NCI-H2029 treated with DMSO at 0.1 percent for 48 hours (cell line): ENCODE measurements around the gene THRB.

ENCODE experiments used
- DNase-seq: peaks from one replicate; lab custom pipeline; 2025; lab: John Stamatoyannopoulos, UW

Gene THRB

DNA sequence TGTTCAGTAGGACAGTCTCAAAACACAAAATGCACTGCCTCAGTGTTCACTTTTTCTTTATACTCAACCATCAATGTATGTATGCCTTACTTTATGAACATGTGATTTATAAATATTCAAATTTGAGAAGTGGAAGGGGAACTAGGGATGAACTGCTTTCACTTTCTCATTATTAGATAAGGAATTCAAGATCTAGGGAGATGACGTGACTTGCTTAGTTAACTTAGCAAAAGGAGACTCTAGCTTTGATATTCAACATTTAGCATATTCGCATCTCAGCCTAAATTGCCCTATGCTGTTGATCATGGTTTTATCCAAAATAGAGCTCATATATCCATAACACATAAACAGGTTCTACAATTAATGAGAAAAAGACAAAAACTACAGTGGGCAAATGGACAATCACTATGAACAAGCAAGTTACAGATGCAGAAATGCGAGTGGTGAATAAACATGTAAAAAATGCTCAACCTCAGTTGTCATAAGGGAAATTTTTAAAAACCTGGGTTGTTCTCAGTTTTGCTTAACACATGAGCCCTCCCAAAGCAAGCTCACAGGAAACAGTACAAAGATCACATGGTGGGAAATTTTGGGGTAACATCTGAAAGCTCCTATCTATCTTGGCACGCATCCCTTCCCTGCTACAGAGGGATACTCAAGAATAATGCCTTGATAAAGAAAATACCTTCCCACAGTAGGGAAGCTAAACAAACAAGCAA lies 269.8 kb downstream of the THRB start:
- no peak for DNase-seq

DNA sequence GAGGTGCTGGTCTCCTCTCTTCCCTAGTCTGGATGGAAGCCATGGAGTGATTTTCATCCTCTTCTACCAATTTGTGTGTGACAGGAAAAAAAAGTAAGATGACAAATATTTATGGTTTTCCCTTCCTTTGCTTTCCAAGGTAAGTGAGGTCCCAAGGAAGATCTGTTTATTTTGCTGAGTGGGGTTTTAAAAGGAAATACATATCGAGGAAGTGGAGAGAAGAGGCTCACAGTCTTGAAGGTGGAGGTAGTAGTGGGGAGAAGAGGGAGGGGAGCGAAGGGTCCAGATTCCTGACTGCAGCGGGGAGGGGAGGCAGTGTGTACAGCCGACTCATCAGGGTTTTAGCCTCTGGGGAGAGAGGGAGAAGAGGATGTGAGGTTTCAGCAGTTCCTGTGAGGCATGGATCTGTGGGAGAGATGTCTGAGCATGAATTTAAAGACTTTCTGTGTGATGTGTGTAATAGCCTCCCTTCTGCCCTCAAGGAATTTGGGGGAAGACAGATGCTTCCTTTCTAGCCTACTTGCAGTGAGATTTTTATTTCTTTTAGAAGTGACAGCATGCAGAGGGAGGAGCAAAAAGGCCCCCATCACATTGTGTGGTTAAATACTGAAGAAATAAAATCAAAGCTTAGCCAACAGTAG lies 272.4 kb downstream of the THRB start:
- no peak for DNase-seq

DNA sequence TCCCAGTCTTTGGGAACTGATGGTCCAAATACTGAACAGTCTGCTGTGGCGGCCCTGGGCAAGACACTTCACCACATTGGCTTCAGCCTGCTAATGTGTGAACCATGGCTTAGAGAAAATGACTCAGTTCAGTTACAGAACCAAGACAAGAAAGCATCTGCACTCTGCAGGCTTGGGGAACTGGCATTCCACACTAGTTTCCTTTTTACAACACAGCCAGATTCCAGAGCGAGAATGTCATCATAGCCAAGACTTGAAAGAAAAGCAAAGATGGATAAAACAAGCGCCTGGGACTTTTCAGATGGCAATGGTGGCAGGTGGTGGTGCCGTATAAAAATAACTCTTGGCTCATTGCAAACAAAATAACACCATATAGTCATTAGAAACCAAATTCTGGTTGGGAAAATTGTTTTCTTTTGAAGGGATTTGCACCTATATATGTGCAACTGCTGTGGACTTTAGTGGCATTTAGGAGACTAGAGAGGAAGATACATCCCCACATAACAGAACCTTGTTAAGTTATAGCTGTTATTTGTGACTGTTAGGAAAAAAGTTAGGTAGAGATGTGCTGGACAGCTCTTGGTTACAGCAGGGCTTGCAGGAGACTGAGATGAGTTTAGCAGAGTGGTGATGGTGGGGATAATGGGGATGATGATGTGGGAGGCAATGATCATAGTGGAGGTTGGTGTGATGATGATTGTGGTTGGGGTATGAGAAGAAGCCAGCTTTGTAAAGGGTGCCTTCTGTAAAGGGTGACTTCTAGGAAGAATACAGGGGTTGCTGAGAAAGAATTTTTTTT lies 273.6 kb downstream of the THRB start:
- no peak for DNase-seq

DNA sequence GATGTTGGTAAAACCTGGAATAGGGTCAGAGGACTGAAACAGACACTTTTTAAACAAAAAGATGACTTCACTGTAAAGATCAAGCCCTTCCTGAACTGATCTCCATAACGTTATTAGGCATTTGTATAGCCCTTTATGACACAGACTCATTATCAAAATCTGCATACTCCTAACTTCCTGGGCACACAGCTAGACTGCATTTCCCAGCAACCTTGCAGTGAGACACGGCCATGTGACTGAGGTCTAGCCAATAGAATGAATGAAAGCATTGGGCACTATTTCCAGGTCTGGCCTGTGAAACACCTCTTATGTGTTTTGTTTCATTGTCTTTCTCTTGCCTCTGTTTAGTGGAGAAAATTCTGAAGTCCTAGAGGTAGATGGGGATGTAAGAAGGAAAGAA lies 279.1 kb downstream of the THRB start:
- DNase-seq: no peak

DNA sequence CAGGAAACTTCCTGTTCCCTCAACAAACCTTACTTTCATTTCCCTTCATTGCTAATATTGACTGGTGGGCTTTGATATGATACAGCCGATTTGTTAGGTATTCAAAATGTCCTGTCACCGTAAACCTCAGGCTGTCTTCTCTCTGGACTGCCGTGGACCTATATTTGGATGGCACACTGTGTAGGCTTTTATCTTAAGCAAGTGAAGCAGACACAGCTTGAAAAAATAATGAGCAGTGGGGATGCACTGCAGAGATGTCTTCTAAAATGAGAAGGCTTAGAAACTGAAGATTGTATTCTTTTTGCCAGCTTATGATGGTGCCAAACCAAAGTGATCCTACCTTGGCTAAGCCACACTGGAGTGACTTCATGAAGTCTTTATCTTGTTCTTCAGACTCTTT lies 283.3 kb downstream of the THRB start:
- no peak for DNase-seq

DNA sequence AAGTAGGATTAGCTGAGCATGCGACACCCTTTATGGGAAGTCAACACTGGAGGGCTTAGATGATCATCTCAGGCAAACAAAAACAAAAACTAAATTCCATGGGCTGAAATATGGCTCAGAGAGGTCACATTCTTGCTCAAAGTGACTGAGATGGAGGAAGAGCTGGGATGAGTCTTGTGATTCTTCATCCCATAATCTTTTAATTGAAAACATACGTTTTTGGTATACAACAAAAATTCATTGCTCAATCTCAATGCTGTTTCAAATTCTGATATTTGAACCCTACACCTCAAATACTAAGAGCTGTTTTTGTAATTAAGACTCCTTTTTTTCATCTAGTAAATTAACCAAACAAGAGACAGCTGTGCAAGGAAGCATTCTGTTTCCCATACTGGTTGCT lies 292.6 kb downstream of the THRB start:
- no peak for DNase-seq

DNA sequence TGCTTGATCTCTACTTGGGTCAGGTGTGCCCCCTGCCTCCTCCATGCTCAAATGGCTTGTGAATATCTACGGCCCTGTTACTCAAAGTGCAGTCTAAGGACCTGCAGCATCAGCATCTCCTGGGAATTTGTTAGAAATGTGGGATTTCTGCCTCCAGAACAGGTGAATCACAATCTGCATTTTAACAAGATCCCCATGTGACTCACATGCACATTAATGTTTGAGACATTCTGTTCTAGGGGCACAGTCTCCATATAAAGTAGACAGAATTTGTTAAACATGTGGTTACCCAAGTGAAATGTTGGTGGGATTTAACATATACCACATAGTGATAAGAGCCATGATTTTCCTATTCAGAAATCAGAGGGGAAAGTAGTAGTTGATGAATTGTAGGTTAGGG lies 293.3 kb downstream of the THRB start:
- no peak for DNase-seq

DNA sequence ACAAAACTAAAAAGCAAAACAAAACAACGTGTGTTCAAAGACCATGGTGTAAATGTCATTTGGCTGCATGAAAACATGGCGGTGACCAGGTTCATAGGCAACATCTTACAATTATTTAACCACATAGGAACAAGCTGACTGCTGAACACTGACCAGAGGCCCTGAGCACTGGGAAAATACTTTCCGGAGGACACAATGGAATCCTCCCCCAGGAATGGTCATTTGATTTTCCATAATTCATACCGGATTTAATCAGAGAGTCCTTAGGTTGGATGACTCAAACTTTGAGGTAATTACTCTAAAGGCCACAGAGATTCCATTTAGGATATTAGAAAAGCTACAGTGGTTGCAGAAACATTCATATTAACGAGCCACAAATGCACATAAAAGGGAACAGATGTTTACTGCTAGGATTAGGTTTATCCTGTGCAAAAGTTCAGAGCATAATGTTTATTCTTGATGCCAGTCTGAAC lies 294.8 kb downstream of the THRB start:
- DNase-seq: no peak

DNA sequence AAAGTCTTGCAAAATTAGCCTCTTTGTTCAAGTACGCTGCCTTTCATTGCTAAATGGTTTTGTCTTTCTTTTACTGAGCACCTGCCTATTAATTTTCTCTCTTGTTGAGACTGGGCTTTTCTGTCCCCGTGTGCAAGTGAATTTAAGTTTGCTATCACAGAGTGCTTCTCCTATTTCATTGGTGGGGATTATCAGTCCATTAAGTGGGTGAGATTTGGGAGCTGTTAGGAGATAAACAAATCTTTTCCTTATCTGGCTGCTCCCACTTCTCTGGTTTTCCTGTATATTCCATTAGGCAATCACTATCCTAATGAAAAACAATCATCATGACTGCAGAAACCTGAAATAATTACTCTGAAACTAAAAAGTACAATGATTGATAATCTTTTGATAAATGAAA lies 295.4 kb downstream of the THRB start:
- no peak for DNase-seq

DNA sequence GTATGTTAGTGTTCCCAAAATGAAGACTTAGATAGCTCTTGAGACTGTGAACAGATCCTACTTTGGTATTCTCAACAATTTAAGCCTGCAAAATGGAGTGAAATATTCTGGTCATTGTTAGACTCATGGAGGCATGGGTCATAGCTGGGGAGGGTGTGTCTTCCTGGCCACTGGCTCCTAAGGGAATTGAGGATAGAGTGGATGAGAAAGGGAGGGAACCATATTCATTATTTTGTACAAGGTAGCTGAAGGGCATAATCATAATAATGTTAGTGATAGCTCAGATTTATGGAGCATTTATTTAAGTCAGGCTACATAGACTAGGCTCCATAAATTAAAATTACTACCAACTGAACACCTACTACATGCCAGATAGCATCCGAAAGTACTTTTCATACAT lies 295.9 kb downstream of the THRB start:
- DNase-seq: no peak

DNA sequence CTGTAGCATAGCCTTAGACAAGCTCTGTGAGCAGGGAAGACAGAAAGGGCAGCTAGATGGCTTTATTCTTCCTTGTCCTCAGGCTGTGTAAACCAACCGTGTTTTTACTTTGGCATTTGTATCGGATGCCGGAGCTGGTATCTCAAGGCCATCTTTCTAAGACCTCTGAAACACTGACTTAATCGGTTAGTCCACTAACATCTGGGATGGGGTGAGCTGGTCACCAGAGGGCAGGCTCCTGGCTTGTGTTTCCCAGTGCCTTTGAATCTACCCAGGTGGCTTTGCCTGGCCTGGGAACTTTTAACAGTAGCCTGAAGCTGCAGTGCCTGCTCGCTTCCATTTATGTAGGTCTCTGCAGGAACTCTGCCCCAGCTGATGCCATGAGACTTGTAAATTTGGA lies 296.8 kb downstream of the THRB start:
- DNase-seq: no peak

DNA sequence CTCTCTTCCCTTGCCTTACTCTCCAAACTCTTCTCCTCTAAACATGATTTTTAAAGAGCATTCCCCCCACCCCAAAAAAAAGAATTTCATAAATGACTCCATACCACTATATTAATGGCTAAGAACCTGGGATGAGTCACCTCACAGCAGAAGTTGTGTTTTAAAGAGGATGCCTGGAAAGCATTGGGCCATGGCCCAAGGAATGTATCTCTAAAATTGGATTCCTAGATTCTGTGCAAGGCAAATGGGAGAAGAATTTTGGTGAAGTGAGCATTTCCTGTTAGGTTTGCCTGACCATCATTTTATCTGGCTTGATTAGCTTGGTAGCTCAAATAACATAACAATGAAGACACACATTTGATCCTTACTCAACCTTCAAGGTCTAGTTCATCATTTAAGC lies 298.1 kb downstream of the THRB start:
- DNase-seq: no peak

DNA sequence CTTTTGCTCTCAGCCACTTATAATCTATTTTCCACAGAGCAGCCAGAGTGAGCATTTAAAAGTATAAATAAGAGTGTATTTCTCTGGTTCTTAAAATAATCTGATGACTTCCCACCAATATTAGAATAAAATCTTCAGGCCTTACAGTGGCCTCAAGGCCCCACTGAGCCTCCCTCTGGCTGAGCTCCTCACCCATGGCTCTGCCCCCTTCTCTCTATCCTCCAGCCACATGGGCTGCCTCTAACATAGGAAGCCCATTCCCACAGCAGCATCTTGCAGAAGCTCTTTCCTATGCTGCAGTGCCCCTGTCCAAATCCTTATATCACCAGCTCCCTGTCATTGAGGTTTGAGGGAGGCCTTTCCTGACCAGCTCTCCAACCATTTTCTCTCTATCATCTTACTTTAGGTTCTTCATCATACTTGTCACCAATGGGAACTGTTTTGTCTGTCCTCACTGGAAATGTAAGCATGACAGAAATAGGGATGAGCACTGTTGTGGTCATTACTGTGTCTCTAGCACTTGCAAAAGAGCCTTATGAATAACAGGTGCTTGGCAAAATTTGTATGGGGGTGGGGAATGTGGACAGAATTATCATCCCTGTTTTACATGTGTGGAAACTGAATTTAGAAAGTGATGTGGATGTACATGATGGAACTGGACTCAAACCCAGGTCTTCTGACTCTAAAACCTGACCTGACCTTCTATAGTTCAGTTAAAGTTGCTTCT lies 299.0 kb downstream of the THRB start:
- no peak for DNase-seq

DNA sequence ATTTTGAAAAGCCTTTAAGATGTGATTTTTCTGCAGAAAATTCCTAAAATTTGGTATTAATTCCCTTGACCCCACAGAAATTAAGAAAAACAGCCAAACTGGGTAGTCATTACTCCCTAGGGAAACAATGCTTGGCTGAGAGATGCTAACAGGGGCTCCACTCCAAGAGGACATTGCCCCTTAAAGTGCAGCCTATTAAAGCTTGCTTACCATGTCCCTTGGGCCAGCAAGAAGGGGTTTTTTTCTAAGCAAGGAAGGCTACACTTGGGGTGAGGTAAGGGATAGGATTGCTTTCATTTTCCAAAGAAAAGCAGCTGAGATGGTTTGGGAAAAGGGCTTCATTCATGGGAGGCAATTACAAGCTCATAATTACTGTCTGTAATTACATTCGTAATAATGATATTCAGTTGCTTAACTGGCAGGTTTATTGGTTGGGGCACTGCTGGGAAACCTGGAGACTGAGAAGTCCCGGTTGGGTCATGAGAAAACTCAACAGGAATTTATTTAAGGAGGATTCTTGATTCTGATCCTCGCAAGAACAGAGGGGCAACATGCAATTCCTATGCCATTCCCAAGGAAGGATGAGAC lies 302.1 kb downstream of the THRB start:
- DNase-seq: no peak

DNA sequence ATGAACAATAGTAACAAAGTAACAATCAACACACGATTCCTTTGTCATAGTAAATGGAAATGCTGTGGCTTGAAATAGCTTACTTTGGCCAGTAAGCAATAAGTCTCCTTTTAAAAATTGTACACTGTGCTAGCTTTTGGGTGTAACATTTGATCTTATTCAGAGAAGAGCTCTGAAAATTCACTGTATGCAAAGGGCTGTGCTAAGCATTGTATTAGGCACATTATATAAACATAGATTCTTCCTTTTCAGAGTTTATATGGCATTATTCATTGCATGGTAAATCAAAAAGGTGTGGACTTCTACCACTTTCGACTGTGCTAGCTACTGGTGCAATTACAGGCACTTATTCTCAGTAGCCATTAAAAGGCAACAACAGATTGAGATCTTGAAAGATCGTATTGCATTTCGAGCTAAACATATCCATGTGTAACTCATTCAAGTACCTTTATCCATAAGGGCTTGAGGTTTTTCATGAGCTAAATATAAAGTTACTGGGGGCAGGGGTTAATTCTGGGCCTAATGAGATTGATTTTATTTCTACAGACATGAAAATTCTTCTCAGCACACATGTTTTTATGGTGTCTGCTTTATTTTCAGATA lies 302.7 kb downstream of the THRB start:
- no peak for DNase-seq

DNA sequence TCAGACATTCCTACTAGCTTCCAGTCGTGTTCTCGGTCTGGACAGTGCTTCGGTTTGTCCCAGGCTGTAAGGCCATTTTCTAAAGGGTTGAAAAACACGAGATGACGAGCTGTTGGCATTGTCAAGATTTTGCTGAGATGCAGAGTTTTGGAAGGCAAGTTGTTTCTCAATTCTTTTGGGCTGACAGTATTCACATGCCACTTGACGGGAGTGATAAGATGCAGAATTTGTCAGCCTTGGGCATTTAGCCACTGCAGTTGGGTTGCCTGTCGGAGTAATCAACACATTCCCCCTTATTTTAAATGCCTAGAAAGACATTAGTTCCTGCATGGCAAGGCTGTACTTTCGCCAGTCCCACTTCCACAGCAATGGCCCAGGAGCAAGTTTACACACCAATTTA lies 304.4 kb downstream of the THRB start:
- DNase-seq: no peak

DNA sequence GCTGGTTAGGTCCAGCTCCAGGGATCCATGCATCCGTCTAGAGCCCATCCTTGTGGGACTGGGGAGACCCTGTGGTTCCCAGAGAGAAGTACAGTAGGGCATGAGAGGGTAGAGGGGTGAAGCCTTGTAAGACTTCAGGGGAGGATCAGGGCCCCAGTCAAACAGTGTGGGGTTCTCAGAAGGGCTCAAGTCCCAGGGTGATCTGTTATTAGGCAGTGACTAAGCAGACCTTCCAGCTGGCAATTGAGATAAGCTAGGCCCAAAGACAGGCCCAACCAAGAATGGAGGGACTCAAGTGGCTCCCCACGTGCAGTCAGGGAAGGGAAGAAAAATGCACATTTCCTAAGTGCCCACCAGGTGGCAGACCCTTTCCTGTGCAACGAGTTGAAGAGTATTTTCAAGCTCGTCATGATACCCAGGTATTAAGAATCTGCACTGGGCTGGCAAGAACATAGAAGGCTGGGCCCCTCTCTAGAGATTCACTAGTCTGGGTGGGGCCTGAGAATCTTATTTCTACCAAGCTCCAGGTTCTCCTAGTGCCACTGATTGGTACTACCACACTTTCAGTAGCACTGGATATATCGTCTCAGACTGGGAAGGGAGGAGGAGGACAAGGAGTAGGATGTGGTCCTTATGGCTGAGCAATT lies 308.8 kb downstream of the THRB start:
- no peak for DNase-seq

DNA sequence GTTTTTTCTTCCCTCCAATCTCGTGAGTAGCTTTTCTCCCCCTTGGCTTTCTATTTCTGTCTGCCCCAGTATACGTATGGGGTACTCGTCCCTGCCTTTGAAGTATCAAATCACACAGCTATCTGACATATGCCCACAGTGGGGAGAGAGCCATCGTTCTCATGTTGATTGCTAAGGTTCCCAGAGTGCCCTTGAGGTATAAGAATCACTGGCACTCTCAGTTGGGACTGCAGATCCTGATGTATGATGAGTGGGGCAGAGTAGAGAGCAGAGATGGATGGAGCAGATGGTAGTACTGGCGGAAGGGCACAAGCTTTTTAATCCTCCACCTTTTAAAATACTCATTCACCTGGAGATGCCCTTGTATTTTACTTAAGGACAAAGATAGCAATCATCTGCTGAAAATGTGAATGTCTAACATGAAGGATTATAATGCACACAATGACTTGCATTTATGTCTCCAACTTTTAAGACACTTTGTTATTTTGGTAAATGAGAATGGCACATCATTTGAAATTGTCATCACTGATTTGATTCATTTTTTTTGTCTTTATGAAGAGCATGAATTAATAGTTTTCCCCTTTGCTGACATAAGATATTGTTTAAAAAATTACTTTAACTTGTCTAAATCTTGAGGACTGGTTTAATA lies 310.0 kb downstream of the THRB start:
- DNase-seq: no peak

DNA sequence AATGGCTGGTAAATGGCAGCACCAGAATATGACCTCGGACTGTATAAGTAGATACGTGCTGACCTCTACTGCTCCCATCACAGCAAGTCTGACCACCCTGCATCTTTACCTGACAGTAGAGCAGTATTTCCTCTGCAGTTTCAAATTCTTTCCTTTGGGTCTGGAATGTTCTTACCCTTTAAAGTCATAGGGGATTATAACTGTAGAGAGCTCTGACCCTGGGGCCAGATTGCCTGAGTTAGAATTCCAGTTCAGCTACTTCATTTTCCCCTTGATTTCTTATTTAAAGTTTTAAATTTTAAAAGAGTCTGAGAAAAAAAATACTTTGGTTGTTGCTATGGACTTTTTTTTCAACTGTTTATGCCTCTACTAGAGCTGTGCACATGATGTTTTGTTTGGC lies 311.9 kb downstream of the THRB start:
- DNase-seq: no peak

DNA sequence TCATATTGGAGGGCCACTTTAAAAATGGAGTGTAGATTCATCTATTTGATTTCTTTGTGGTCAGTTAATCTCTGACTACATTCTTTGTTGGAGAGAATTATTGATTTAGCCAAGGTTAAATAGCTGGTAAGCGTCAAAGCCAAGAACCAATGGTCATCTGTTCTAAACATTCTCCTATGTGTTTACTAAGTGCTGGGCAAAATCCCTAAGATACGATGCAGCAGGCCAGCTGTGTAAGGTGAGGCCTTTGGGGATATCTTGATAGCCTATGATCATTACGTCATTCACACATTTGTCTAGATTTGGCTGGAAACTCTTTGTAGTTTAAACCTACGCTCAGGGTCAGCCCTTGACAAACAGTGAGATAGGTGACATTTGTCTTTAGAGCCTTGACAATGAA lies 313.4 kb downstream of the THRB start:
- no peak for DNase-seq

DNA sequence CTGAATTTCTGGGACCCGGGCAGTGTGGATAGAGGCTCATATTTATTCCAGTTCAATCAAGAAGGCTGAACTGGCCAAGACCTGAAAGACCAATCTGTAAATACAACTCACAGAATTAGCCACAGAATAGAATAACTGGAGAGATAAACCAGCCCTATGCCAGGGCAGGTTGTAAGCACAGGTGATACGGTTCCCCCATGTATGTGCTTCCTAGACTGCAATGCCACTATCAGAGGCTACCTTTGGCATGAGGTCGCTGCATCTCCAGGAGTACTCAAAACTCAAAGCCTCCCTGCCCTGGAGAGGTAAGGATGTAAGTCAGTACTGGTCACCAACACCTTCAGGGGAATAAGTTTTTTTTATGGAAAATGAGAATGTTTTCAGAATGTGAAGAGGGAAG lies 314.0 kb downstream of the THRB start:
- no peak for DNase-seq
